T-helper 1 cell treated with Interleukin-12 subunit alpha and Interleukin-12 subunit beta and Interleukin-4 antibody, amounts not matched to agents 30 μg/mL and 1 μg/mL, for 36 hours (primary cell): ENCODE results near the gene CDIP1.
"Not testable (repeated sequence)": the region's sequence is repeated elsewhere in the genome, so short reads cannot be mapped to it uniquely, and the experiment has no call there.

Experiments used
- H3K27ac Mint-ChIP-seq: one replicate; pipeline ENCODE4 v1.8.0; 2021; ENCODE audit warnings: mild to moderate bottlenecking, mixed read lengths
- H3K27me3 Mint-ChIP-seq: one replicate; pipeline ENCODE4 v1.8.0; 2021; ENCODE audit warnings: low read depth, mixed read lengths
- H3K36me3 Mint-ChIP-seq: one replicate; pipeline ENCODE4 v1.8.0; 2021; ENCODE audit warnings: low read depth, mixed read lengths
- H3K4me1 Mint-ChIP-seq: one replicate; pipeline ENCODE4 v1.8.0; 2021; ENCODE audit warnings: low read depth, mixed read lengths
- H3K4me3 Mint-ChIP-seq: one replicate; pipeline ENCODE4 v1.8.0; 2021; ENCODE audit warnings: mild to moderate bottlenecking, moderate library complexity, mixed read lengths
- H3K9me3 Mint-ChIP-seq: one replicate; pipeline ENCODE4 v1.8.0; 2021; ENCODE audit warnings: mixed read lengths

Gene CDIP1

DNA sequence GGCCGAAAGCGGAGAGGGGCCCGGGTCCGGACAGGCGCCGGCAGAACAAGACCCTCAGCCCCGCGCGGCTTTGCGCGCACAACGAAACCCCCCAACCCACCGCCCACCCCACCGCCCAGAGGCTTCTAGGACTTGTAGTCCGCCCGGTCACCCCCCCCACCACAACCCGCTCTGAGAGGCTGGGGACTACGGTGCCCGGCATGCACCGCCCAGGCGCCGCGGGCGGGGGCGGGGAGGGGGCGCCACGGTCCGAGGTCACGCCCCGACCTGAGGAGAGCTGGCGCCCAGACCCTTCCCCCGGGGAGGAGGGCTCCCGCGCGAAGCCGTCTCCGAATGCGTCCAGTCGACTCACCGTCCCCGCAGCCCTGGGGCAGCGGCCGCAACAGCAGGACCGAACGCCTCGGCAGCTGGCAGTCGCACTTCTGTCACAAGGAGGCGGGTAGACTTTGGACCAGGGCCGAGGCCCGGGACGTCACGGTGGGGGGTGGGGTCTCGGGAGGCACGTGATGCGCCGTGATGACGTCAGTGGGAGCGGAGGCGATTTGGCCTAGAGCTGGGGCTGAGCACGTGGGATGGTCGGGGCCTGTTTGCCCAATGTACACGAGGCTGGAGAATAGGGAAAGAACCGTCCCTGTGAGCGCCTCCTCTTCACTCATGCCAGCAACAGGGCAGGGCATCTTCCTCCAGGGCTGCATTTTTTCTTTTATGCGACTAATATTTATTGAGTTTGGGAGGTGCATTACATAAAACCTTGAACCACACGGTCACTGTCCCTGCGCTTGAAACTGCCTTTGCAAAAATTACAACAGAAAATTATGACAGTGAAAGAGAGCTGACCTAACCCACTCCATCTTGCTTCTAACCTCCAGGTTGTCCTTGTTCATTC, at the start of gene CDIP1:
Gene CDIP1 (minus strand): TSS at position 424 of the 886 bp plus-strand sequence. CDS start 24,643 bp downstream, outside the sequence.
- Mint-ChIP-seq H3K27ac (peak within 1 kb of the TSS; percentile 81), H3K27me3 (peaks cover 18% of the 10 kb centered on the region), H3K4me3 (peak within 1 kb of the TSS; percentile 76), H3K36me3 (peaks cover 13% of the 10 kb centered on the region), H3K9me3 (peaks cover 8% of the 10 kb centered on the region), H3K4me1 (peaks cover 25% of the 10 kb centered on the region)

DNA sequence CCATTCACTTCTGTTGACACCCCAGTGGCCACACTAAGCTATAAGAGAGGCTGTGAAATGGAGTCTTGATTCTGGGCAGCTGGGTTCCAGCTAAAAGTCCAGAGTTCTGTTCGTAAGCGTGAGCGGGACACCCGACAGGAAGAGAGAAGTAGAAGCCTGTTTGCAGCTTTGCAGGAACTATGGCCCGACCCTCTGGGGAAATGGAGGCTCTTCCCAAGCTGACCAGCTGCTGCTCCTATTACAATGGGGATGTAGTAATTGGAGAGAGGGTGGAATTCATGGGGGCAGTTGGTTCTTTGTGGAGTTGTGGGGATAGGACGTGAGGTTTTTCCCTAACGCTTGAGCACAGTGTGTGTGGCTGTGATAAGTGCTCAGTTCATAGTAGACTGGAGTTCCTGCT, 47.7 kb upstream of the CDIP1 start:
- peaks cover 19% of the 10 kb centered on the region for H3K27me3 Mint-ChIP-seq

DNA sequence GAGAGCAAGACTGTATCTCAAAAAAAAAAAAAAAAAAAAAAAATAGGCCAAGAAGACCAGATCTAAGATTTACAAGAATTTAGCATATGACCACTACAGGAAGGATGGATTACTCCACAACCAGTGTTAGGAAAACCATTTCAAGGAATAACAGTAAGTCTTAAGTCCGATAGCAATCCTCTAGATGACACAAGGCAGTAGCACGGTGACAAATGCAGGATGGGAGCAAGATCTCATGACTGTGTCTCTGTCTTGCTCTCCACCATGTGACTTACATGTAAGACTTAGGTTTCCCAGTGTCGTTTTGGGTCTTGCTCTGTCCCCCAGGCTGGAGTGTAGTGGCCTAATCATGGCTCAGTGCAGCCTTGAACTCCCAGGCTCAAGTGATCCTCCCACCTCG, 45.3 kb upstream of the CDIP1 start:
- Mint-ChIP-seq H3K27me3 (peaks cover 19% of the 10 kb centered on the region), H3K9me3 (no peaks in the 10 kb centered on the region), H3K36me3 (no peaks in the 10 kb centered on the region), H3K4me3 (no peak overlapping the region), H3K27ac (no peak overlapping the region), H3K4me1 (peaks cover 4% of the 10 kb centered on the region)

More for the DNA sequence above, 47.7 kb upstream of the CDIP1 start:
- Mint-ChIP-seq H3K4me1 (peaks cover 4% of the 10 kb centered on the region), H3K27ac (no peak overlapping the region), H3K9me3 (no peaks in the 10 kb centered on the region), H3K36me3 (no peaks in the 10 kb centered on the region), H3K4me3 (no peak overlapping the region)

DNA sequence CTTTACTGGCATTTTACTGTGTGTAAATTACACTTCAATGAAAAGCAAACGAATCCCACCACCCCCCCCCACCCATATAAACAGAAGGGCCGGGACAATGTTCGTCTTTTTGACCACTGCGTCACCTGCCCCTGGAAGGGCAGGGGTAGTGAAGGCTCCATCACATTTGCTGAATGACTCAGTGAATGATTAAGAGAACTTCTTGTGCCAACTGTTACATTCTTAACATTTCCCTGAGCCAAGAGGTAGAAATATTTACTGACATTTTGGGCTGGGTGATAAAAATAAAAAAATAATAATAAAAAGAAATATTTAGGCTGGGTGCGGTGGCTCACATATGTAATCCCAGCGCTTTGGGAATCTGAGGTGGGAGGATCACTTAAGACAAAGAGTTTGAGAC, 41.7 kb upstream of the CDIP1 start:
- H3K27me3 Mint-ChIP-seq: no peaks in the 10 kb centered on the region
- H3K27ac Mint-ChIP-seq: no peak overlapping the region
- no peaks in the 10 kb centered on the region for H3K36me3 Mint-ChIP-seq
- H3K4me1 Mint-ChIP-seq: no peaks in the 10 kb centered on the region
- H3K9me3 Mint-ChIP-seq: no peaks in the 10 kb centered on the region
- H3K4me3 Mint-ChIP-seq: no peak overlapping the region

DNA sequence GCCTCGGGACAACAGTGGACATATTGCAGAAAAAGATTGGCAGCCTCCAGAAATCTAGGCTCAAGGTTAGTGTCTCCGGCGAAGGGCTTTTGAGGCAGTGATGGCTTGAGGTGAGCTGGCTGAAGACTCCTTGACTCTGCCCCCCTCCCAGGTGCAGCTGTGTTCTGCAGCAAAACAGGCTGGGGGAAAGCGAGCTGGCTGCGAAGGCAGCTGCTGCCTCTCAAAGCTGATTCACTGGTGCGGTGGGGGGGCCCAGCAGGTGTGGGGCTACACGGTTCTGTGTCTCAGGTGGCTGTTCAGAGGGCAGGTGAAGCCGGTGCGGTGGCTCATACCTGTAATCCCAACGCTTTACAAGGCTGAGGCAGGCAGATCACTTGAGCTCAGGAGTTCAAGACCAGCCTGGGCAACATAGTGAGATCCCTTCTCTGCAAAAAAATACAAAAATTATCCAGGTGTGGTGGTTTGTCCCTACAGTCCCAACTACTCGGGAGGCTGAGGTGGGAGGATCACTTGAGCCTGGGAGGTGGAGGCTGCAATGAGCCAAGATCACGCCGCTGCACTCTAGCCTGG, 40.5 kb upstream of the CDIP1 start:
- Mint-ChIP-seq H3K9me3 (no peaks in the 10 kb centered on the region), H3K27ac (no peak overlapping the region), H3K4me1 (no peaks in the 10 kb centered on the region), H3K36me3 (no peaks in the 10 kb centered on the region), H3K27me3 (no peaks in the 10 kb centered on the region), H3K4me3 (no peak overlapping the region)

DNA sequence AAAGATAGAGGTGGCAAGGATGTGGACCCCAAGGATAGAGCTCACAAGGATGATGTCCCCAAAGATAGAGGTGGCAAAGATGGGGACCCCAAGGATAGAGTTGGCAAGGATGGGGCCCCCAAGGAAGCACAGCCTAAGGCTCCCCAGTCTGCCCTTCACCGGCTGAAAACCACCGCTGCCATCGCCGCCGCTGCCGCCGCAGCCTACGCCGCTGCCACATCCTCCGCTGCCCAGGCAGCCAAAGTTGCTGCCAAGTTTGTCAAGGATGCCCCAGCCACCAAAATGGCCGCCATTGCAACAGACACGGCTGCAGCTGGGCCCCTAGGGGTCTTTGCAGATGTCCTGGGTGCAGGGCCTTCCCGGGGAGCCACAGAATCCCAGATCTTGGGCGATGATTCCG, 37.4 kb upstream of the CDIP1 start:
- Mint-ChIP-seq H3K4me1 (no peaks in the 10 kb centered on the region), H3K27me3 (no peaks in the 10 kb centered on the region), H3K9me3 (no peaks in the 10 kb centered on the region), H3K36me3 (peaks cover 1% of the 10 kb centered on the region), H3K27ac (no peak overlapping the region), H3K4me3 (no peak overlapping the region)

DNA sequence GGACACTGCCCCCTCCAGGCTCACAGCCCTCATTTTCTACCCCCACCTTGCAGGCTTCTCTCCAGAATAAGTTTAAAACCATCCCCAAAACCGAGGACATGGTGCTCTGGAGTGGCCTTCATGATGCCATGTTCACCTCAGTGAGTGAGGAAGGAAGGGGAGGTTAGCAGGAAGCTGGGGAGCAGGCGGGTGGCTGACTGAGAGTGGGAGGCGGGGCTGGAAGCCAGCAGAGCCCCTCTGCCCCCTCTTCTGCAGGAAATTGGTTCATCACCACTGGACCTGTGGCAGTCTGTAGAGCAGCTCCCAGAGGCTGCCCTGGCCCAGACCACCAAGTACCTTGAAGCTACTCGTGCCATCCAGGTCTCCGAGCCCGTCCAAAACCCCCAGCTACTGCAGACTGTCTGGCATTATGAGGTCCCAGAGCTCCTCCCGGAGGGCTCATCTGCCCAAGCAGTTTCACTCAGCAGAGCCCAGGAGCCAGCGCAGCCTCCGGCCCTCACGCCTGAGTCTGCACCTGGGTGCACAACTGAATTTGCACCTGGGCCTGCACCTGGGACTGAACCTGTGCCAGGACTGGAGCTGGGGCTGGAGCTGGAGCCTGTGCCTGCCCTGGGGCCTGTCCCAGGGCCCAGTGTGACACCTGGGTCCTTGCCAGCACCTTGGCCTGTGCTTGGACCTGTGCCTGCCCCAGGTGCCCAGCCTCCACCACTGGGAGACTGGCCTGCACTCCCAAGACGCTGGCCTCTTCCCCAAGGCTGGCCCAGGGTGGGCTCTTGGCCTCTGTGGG, 36.5 kb upstream of the CDIP1 start:
- peaks cover under 1% of the 10 kb centered on the region for H3K4me1 Mint-ChIP-seq
- no peaks in the 10 kb centered on the region for H3K27me3 Mint-ChIP-seq
- no peak overlapping the region for H3K27ac Mint-ChIP-seq
- H3K36me3 Mint-ChIP-seq: peaks cover 1% of the 10 kb centered on the region
- no peak overlapping the region for H3K4me3 Mint-ChIP-seq
- no peaks in the 10 kb centered on the region for H3K9me3 Mint-ChIP-seq

DNA sequence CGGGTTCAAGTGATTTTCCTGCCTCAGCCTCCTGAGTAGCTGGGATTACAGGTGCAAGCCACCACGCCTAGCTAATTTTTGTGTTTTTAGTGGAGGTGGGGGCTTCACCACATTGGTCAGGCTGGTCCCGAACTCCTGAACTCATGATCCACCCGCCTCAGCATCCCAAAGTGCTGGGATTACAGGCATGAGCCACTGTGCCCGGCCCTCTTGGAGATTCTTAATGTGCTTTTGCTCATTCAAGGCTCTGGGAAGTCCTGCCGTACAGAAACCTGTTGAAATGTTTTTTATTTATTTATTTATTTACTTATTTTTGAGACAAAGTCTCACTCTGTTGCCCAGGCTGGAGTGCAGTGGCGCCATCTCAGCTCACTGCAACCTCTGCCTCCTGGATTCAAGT, 35.4 kb upstream of the CDIP1 start:
- not testable (repeated sequence) for H3K36me3 Mint-ChIP-seq, H3K9me3 Mint-ChIP-seq, H3K4me3 Mint-ChIP-seq, H3K4me1 Mint-ChIP-seq, H3K27me3 Mint-ChIP-seq, H3K27ac Mint-ChIP-seq

DNA sequence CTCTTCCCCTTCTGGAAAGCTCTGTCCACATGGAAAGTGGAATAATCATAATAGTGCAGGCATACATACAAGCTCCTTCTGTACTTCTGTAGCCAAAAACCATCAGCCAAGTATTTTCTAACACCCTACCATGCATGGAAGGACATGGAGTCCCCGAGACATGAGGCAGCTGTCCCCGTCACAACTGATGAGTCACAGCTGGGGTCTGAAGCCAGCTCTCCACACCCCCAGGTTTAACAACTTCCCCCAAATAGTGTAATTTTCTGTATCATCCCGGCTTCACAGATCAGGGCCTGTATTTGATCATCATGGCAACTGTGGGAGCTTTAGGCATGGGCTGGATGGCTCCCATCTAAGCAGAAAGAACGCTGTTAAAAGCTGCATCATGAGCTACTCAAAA, 34.1 kb upstream of the CDIP1 start:
- Mint-ChIP-seq H3K27ac (no peak overlapping the region), H3K27me3 (no peaks in the 10 kb centered on the region), H3K36me3 (peaks cover 1% of the 10 kb centered on the region)

DNA sequence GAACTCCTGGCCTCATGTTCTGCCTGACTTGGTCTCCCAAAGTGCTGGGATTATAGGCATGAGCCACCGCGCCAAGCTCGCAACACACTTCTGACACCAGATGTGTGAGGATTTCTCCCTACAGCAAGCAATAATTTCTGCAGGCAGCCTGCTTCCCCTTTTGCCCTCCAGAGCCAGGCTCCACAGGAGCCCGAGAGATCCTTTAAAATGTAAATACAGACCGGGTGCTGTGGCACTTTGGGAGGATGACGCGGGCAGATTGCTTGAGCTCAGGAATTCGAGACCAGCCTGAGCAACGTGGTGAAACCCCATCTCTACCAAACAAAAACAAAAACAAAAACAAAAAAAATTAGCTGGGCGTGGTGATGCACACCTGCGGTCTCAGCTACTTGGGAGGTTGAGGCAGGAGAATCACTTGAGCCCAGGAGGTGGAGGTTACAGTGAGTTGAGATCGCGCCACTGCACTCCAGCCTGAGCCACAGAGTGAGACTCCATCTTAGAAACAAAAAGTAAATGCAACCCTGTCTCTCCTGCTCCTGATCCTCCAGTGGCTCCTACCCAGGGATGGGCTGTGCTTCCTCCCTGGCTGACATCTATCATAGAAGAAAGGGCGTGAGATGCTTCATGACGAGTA, 32.2 kb upstream of the CDIP1 start:
- no peaks in the 10 kb centered on the region for H3K9me3 Mint-ChIP-seq
- H3K27me3 Mint-ChIP-seq: peaks cover 6% of the 10 kb centered on the region
- H3K4me3 Mint-ChIP-seq: no peak overlapping the region
- no peak overlapping the region for H3K27ac Mint-ChIP-seq
- H3K4me1 Mint-ChIP-seq: peaks cover 2% of the 10 kb centered on the region
- H3K36me3 Mint-ChIP-seq: peaks cover 1% of the 10 kb centered on the region

More for the DNA sequence above, 34.1 kb upstream of the CDIP1 start:
- H3K9me3 Mint-ChIP-seq: no peaks in the 10 kb centered on the region
- no peak overlapping the region for H3K4me3 Mint-ChIP-seq
- H3K4me1 Mint-ChIP-seq: peaks cover 2% of the 10 kb centered on the region

DNA sequence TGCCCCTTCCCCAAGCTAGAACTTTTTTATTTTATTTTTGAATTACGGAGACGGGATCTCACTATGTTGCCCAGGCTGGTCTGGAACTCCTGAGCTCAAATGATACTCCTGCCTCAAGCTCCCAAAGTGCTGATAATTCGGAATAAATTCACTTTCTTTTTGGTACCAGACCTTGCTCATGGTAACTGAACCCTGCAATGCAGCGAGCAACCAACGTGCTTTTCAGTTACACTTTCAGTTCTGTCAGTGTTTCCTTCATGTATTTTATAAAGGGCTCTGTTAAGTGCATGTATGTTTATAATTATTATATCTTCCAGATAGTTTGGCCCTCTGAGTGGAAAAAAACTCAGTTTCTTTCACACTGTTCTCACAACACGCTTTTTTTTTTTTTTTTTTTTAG, 31.5 kb upstream of the CDIP1 start:
- peaks cover 1% of the 10 kb centered on the region for H3K36me3 Mint-ChIP-seq
- H3K27me3 Mint-ChIP-seq: peaks cover 7% of the 10 kb centered on the region
- no peak overlapping the region for H3K4me3 Mint-ChIP-seq
- H3K27ac Mint-ChIP-seq: no peak overlapping the region
- no peaks in the 10 kb centered on the region for H3K9me3 Mint-ChIP-seq
- H3K4me1 Mint-ChIP-seq: peaks cover 2% of the 10 kb centered on the region

DNA sequence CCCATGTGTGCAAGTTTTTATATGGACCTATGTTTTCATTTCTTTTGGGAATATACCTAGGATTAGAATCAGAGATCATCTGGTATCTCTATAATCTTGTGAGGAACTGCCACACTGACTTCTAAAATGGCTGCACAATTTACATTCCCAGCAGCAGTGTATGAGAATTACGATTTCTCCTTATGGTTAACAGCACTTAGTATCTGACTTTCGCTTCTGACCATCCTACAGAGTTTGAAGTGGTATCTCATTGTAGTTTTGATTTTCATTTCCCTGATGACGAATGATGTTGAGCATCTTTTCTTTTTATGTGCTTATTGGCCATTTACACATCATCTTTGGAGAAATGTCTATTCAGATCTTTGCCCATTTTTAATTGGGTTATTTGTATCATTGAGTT, 27.6 kb upstream of the CDIP1 start:
- no peaks in the 10 kb centered on the region for H3K9me3 Mint-ChIP-seq
- no peak overlapping the region for H3K4me3 Mint-ChIP-seq
- H3K27ac Mint-ChIP-seq: no peak overlapping the region
- H3K4me1 Mint-ChIP-seq: peaks cover 2% of the 10 kb centered on the region
- peaks cover 7% of the 10 kb centered on the region for H3K27me3 Mint-ChIP-seq
- H3K36me3 Mint-ChIP-seq: no peaks in the 10 kb centered on the region

DNA sequence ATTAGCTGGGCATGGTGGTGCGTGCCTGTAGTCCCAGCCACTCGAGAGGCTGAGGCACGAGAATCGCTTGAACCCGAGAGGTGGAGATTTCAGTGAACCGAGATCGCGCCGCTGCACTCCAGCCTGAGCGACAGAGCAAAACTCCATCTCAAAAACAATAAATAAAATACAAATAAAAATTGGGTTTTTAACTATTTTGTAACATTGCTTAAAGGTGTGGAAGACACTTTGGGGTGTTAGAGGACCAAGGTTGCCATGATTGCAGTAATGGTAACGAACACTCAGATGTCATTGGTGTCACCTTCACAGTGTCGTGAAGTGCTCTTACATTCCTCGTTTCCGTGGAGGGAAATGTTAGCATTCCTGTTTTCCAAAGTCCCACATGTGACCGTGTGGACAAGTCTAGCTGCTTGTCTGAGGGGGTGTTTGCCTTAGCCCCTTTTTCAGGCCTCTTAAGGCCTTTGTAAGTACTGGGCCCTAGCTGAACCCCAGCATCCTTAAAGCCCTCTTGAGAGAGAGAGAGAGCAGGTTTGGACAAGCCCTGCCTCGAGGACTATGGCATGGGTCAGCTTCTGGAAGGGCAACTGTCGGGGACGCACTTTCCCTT, 26.2 kb upstream of the CDIP1 start:
- Mint-ChIP-seq H3K9me3 (no peaks in the 10 kb centered on the region), H3K27me3 (peaks cover 12% of the 10 kb centered on the region), H3K36me3 (no peaks in the 10 kb centered on the region), H3K27ac (no peak overlapping the region), H3K4me1 (no peaks in the 10 kb centered on the region), H3K4me3 (no peak overlapping the region)

DNA sequence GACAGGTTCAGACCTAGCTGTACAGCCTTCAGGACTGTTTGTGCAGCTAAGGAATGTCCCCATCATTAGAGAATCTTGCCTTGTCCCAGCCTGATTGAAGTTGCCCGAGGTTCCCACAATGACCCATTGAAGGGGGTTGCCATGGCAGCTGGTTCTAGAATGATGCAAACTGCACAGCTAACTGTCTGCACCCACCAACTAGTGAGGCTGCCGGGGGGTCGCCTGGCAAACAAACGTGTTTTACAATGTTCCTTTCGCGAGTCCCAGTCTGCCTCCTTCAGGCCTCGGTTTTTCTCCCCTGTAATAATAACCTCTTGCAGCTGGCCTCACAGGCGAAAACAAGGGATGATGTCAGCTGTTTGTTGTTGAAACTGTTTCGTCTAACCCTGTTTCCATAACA, 23.0 kb upstream of the CDIP1 start:
- Mint-ChIP-seq H3K9me3 (no peaks in the 10 kb centered on the region), H3K36me3 (no peaks in the 10 kb centered on the region), H3K27me3 (peaks cover 12% of the 10 kb centered on the region), H3K4me1 (no peaks in the 10 kb centered on the region), H3K4me3 (no peak overlapping the region), H3K27ac (no peak overlapping the region)
